Left ventricle myocardium superior (tissue), 1 donor: ENCODE results near the gene TMEM174. TPM values are rescaled to one million over a fixed set of nuclear protein-coding genes. Genes with fewer than 3 reads are reported as not detected.
"Not testable (repeated sequence)": the region's sequence is repeated elsewhere in the genome, so short reads cannot be mapped to it uniquely, and the experiment has no call there.

Experiments
- ATAC-seq: fragments of 200-7000 bp; cut with Tn5 transposase; one replicate; pipeline ENCODE4 v1.9.1; 2020; ENCODE audit warnings: mild to moderate bottlenecking, moderate library complexity
- DNase-seq: peaks from one replicate; pipeline ENCODE4 v3.0.0-alpha.2; 2020
- intact Hi-C: fragments of 100-400 bp; cut with micrococcal nuclease; formaldehyde crosslinking; loops from one replicate; pipeline ENCODE4 v1.11.0; 2022
- total RNA-seq: library from RNA; stranded (reverse); fragmentation: NEBNext Ultra II Directional; extraction: Animal tissue kit (Norgen Biotek cat#: 25700); gene quantifications from one replicate; pipeline ENCODE4 v1.2.1, GENCODE V29; 2021
- donor health status: DM: no; HTN: yes; CAD: no; lungs with severe emphysema.

TMEM174 gene
- total RNA-seq, 1 donor from 2014 or later: not detected

- ATAC-seq: no peak
- no peak for DNase-seq
- intact Hi-C loops: no loop called here
Observed at GRCh38 chr5:73188764-73189531, 16.0 kb downstream of the TMEM174 start.

GRCh38 chr5:73189871-73190376 is 16.9 kb downstream of the TMEM174 start:
- intact Hi-C loops: no loop called here
- DNase-seq (no peak), ATAC-seq (no peak)

GRCh38 chr5:73192370-73192769 is 19.4 kb downstream of the TMEM174 start:
- intact Hi-C loops: no loop called here

GRCh38 chr5:73193592-73193991 is 20.6 kb downstream of the TMEM174 start:
- ATAC-seq (no peak), DNase-seq (no peak)
- intact Hi-C loops: no loop called here

More at GRCh38 chr5:73192370-73192769, 19.4 kb downstream of the TMEM174 start:
- no peak for DNase-seq
- ATAC-seq: no peak

- intact Hi-C loops: no loop called here
- ATAC-seq: no peak
- DNase-seq: no peak
Observed at GRCh38 chr5:73196201-73196600, 23.2 kb downstream of the TMEM174 start.

GRCh38 chr5:73197637-73198257 is 24.8 kb downstream of the TMEM174 start:
- no peak for DNase-seq

GRCh38 chr5:73198833-73199592 is 26.0 kb downstream of the TMEM174 start:
- no peak for ATAC-seq
- intact Hi-C loops: no loop called here
- no peak for DNase-seq

More at GRCh38 chr5:73197637-73198257, 24.8 kb downstream of the TMEM174 start:
- intact Hi-C loops: no loop called here
- ATAC-seq: no peak

- DNase-seq: no peak
- ATAC-seq: no peak
- intact Hi-C loops: no loop called here
Observed at GRCh38 chr5:73199671-73200070, 26.7 kb downstream of the TMEM174 start.

GRCh38 chr5:73201547-73202513 is 28.8 kb downstream of the TMEM174 start:
- peak; percentile 73 for DNase-seq
- intact Hi-C loops: no loop called here
- peak; percentile 81 for ATAC-seq

- DNase-seq (no peak), ATAC-seq (no peak)
- intact Hi-C loops: no loop called here
Observed at GRCh38 chr5:73204332-73204731, 31.3 kb downstream of the TMEM174 start.

GRCh38 chr5:73204733-73205132 is 31.7 kb downstream of the TMEM174 start:
- intact Hi-C loops: no loop called here
- DNase-seq: no peak
- no peak for ATAC-seq

GRCh38 chr5:73205305-73205704 is 32.3 kb downstream of the TMEM174 start:
- intact Hi-C loops: no loop called here
- ATAC-seq (no peak), DNase-seq (no peak)

- ATAC-seq, intact Hi-C loops: not testable (repeated sequence)
Observed at GRCh38 chr5:73207239-73207638, 34.2 kb downstream of the TMEM174 start.

GRCh38 chr5:73209075-73209474 is 36.1 kb downstream of the TMEM174 start:
- intact Hi-C loops, ATAC-seq, DNase-seq: not testable (repeated sequence)

More at GRCh38 chr5:73207239-73207638, 34.2 kb downstream of the TMEM174 start:
- not testable (repeated sequence) for DNase-seq

- intact Hi-C loops: not testable (repeated sequence)
Observed at GRCh38 chr5:73212693-73213092, 39.7 kb downstream of the TMEM174 start.

GRCh38 chr5:73213566-73213998 is 40.6 kb downstream of the TMEM174 start:
- no peak for ATAC-seq
- DNase-seq: no peak
- intact Hi-C loops: no loop called here

More at GRCh38 chr5:73212693-73213092, 39.7 kb downstream of the TMEM174 start:
- DNase-seq, ATAC-seq: not testable (repeated sequence)

- intact Hi-C loops: no loop called here
- ATAC-seq (no peak), DNase-seq (no peak)
Observed at GRCh38 chr5:73214306-73214705, 41.3 kb downstream of the TMEM174 start.

GRCh38 chr5:73214996-73215395 is 42.0 kb downstream of the TMEM174 start:
- no peak for ATAC-seq
- intact Hi-C loops: no loop called here

More at GRCh38 chr5:73214996-73215395, 42.0 kb downstream of the TMEM174 start:
- no peak for DNase-seq
